GM12892 (cell line): Measurements from ENCODE around the gene ZFHX3.

ENCODE experiments used
- POLR2A ChIP-seq: IDR thresholded peaks from 2 replicates; pipeline ENCODE4 v1.6.1; 2011; ENCODE audit warnings: low read depth, low read length, control low read depth
- POLR2AphosphoS5 ChIP-seq: IDR thresholded peaks from 2 replicates; pipeline ENCODE4 v1.6.1; 2011; ENCODE audit warnings: low read depth, low read length, control low read depth

GRCh38 chr16:73074382-73074781 lies 26.5 kb upstream of the ZFHX3 start:
- TF ChIP-seq POLR2A (no peak), POLR2AphosphoS5 (no peak)
